Left lung (tissue), 10 donors: ENCODE results near the gene XPO4. TPM values are rescaled to one million over a fixed set of nuclear protein-coding genes. Genes with fewer than 3 reads are reported as not detected.
A peak's percentile ranks its signal among the peaks of the same experiment; 100 is the strongest.

ENCODE experiments used
- ATAC-seq: fragments of 200-7000 bp; cut with Tn5 transposase; one replicate; pipeline ENCODE4 v1.9.1; 2020; ENCODE audit warnings: moderate library complexity
- DNase-seq, 4 donors: peaks; one replicate each; pipeline ENCODE4 v3.0.0-alpha.2; 2013 to 2020
- H3K27ac ChIP-seq, 2 donors: fragments of 200-600 bp; sonication (generic) in 1 of 2; one replicate each; pipeline versions ENCODE4 v1.5.0 to v1.8.0; 2020 to 2021
- H3K27me3 ChIP-seq, 2 donors: fragments of 200-600 bp; sonication (generic) in 1 of 2; one replicate each; pipeline versions ENCODE4 v1.5.0 to v1.8.0; 2020 to 2021
- H3K36me3 ChIP-seq, 2 donors: fragments of 200-600 bp; sonication (generic) in 1 of 2; one replicate each; pipeline versions ENCODE4 v1.5.0 to v1.8.0; 2020 to 2021
- H3K4me1 ChIP-seq, 2 donors: fragments of 200-600 bp; one replicate each; pipeline ENCODE4 v1.8.0; 2021
- H3K4me3 ChIP-seq, 2 donors: fragments of 200-600 bp; sonication (generic) in 1 of 2; one replicate each; pipeline versions ENCODE4 v1.5.0 to v1.8.0; 2020 to 2021; ENCODE audit warnings: mild to moderate bottlenecking in 1 of 2
- H3K9me3 ChIP-seq, 2 donors: fragments of 200-600 bp; sonication (generic) in 1 of 2; one replicate each; pipeline versions ENCODE4 v1.5.0 to v1.8.0; 2020 to 2021
- intact Hi-C, 2 donors: fragments of 100-400 bp; cut with DNase I; formaldehyde crosslinking; loops; one replicate each; pipeline versions ENCODE4 v1.11.2 to v1.14.2; 2022
- polyA plus RNA-seq, 6 donors: library from polyadenylated mRNA; unstranded; fragments of 120-200 nt; gene quantifications; one replicate each; pipeline ENCODE4 v1.2.1, GENCODE V29; 2013; ENCODE audit not compliant: insufficient read length in 6 of 6
- total RNA-seq, 2 donors: library from RNA; stranded (reverse); fragmentation: NEBNext Ultra II Directional; extraction: Animal tissue kit (Norgen Biotek cat#: 25700); gene quantifications; one replicate each; pipeline ENCODE4 v1.2.1, GENCODE V29; 2021
- TF ChIP-seq, protein P1 (sequence below), 2 donors: fragments of 200-600 bp; sonication (generic) in 1 of 2; IDR thresholded peaks; one replicate each; pipeline versions ENCODE4 v1.5.0 to v1.8.0; 2021; ENCODE audit warnings: antibody characterized with exemption in 2 of 2
- donor health status: DM: no; HTN: yes; CAD: no.
- donor health status: DM: no; HTN: no; CAD: no.

Gene XPO4
- total and polyA plus RNA-seq, 8 donors, result 18.3 to 24.8 (median 19.4) TPM

GRCh38 chr13:20773194-20774080 is 129.1 kb downstream of the XPO4 start, which contains the start of gene EEF1AKMT1:
EEF1AKMT1 (minus strand) TSS chr13:20773961; CDS start chr13:20757598, 16,363 bp downstream.
- intact Hi-C loops, result no loop called here
- H3K4me1 ChIP-seq, result peaks cover 7 to 13% of the 10 kb centered on the region in 2 donors
- DNase-seq, result peak; percentile 91 to 98 (median 96)

DNA sequence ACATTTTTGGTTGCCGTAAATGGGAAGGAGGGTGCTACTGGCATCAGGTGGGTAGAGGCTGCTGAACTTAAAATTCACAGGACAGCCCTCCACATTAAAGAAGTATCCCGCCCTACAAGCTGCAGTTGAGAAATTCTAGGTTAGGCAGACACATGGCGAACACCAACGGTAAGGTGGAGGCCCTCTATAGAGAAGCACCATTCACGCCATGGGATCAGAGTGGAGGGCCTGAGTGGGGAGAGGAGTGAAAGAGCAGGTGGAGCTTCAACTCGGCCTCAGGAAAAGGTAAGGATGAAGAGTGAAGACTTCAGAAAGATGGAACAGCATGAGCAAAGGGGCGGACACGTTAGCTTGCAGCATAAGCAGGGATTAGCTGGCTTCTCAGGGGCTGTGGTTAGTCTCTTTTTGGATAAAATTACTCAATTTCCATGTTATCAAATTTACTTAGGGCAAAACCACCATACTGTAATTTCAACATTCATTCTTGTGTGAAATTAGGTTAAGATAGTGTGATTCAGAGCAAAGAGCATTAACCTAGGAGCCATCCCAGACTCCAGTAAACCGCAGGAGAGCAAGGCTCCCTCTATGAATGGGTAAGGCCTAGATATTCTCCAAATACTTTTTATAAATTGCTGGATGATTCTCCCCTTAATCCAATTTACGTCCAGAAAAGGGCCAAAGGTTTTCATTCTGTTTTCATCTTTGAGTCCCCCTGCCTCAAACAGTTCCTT is 130.0 kb downstream of the XPO4 start:
- peak overlapping the region; percentile 90 to 93 for H3K27ac ChIP-seq
- peak overlapping the region; percentile 51 to 69 for H3K4me3 ChIP-seq
- TF ChIP-seq, protein P1, sequence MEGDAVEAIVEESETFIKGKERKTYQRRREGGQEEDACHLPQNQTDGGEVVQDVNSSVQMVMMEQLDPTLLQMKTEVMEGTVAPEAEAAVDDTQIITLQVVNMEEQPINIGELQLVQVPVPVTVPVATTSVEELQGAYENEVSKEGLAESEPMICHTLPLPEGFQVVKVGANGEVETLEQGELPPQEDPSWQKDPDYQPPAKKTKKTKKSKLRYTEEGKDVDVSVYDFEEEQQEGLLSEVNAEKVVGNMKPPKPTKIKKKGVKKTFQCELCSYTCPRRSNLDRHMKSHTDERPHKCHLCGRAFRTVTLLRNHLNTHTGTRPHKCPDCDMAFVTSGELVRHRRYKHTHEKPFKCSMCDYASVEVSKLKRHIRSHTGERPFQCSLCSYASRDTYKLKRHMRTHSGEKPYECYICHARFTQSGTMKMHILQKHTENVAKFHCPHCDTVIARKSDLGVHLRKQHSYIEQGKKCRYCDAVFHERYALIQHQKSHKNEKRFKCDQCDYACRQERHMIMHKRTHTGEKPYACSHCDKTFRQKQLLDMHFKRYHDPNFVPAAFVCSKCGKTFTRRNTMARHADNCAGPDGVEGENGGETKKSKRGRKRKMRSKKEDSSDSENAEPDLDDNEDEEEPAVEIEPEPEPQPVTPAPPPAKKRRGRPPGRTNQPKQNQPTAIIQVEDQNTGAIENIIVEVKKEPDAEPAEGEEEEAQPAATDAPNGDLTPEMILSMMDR (IDR thresholded peaks at IDR 0.05), result no peak
- peaks cover 0 to 12% of the 10 kb centered on the region in 2 donors for H3K9me3 ChIP-seq
- peaks cover 7 to 13% of the 10 kb centered on the region in 2 donors for H3K4me1 ChIP-seq
- intact Hi-C loops, result no loop called here
- H3K36me3 ChIP-seq, result peaks cover 0 to 9% of the 10 kb centered on the region in 2 donors
- ATAC-seq (no peak), DNase-seq (no peak)
- no peaks in the 10 kb centered on the region for H3K27me3 ChIP-seq

More at GRCh38 chr13:20773194-20774080, 129.1 kb downstream of the XPO4 start, which contains the start of gene EEF1AKMT1:
- peak within 1 kb of the TSS; percentile 51 to 69 for H3K4me3 ChIP-seq
- H3K27me3 ChIP-seq, result no peaks in the 10 kb centered on the region
- peak within 1 kb of the TSS; percentile 90 to 93 for H3K27ac ChIP-seq
- H3K9me3 ChIP-seq, result peaks cover 0 to 3% of the 10 kb centered on the region in 2 donors
- TF ChIP-seq, protein P1 (IDR thresholded peaks at IDR 0.05), result no peak
- ATAC-seq, result peak; percentile 98
- peaks cover 0 to 9% of the 10 kb centered on the region in 2 donors for H3K36me3 ChIP-seq

GRCh38 chr13:20769834-20770233 is 132.7 kb downstream of the XPO4 start:
- TF ChIP-seq, protein P1 (IDR thresholded peaks at IDR 0.05), result no peak
- ATAC-seq (no peak), DNase-seq (no peak)
- H3K4me1 ChIP-seq, result peaks cover 7 to 13% of the 10 kb centered on the region in 2 donors
- H3K27ac ChIP-seq, result no peak overlapping the region
- H3K4me3 ChIP-seq, result no peak overlapping the region
- peaks cover 0 to 9% of the 10 kb centered on the region in 2 donors for H3K36me3 ChIP-seq
- intact Hi-C loops, result no loop called here
- no peaks in the 10 kb centered on the region for H3K27me3 ChIP-seq
- H3K9me3 ChIP-seq, result peaks cover 0 to 18% of the 10 kb centered on the region in 2 donors

DNA sequence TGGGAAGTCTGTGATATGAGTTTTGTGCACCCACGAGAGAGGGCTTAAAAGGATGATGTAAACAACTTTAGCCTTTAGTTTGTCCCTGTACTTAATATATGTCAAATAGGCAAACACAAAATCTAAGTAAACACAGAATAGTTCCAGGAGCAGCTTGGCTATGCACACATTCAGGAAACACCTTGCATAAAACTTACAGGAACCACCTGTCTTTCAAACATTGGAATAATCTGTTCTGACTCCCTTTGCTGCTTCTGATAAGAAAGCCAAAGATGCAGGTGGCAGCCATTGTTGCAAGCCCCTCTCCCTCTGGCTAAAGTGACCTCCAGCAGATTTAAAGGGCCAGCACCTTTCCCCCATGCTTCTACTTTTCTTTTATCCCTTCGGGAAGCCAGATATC is 133.5 kb downstream of the XPO4 start:
- Histone ChIP-seq H3K27me3 (no peaks in the 10 kb centered on the region), H3K9me3 (peaks cover 0 to 18% of the 10 kb centered on the region in 2 donors), H3K27ac (no peak overlapping the region), H3K4me3 (no peak overlapping the region), H3K36me3 (peaks cover 0 to 9% of the 10 kb centered on the region in 2 donors), H3K4me1 (peaks cover 7 to 11% of the 10 kb centered on the region in 2 donors)
- no peak for ATAC-seq
- TF ChIP-seq, protein P1 (IDR thresholded peaks at IDR 0.05), result no peak
- peak in 1 of 4 donors; percentile 2 for DNase-seq
- intact Hi-C loops, result no loop called here
